ENCODE data around the gene CPM.

DNA sequence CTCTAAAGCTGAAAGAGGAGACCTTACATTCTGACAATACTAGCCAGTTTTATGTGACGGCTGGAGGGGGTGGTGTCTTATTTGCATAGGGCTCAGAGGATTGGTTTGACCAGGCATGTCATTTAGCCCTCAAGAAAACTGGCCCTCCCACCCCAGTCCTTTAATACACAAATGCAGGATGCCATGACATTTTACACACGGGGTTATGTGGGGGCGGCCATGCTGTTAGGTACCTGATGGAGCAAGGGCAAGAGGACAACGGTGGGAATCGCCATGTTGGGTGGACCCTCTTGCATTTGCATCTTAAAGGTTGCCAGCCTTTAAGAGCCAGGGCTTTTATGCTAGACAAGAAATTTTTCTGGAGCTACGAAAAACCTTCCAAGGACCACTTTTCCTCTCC, 101.7 kb downstream of the CPM start:
- TF ChIP-seq, protein P1, sequence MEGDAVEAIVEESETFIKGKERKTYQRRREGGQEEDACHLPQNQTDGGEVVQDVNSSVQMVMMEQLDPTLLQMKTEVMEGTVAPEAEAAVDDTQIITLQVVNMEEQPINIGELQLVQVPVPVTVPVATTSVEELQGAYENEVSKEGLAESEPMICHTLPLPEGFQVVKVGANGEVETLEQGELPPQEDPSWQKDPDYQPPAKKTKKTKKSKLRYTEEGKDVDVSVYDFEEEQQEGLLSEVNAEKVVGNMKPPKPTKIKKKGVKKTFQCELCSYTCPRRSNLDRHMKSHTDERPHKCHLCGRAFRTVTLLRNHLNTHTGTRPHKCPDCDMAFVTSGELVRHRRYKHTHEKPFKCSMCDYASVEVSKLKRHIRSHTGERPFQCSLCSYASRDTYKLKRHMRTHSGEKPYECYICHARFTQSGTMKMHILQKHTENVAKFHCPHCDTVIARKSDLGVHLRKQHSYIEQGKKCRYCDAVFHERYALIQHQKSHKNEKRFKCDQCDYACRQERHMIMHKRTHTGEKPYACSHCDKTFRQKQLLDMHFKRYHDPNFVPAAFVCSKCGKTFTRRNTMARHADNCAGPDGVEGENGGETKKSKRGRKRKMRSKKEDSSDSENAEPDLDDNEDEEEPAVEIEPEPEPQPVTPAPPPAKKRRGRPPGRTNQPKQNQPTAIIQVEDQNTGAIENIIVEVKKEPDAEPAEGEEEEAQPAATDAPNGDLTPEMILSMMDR (IDR thresholded peaks at IDR 0.05; ENCODE audit: low read length), result no peak
- no peak for TF ChIP-seq EZH2 (optimal IDR thresholded peaks at IDR 0.05; ENCODE audit: low read depth, low read length)

Data from MM.1S (cell line).